GM23338 (cell line): ENCODE data around the gene PAX9. TPM values are rescaled to one million over a fixed set of nuclear protein-coding genes. Genes with fewer than 3 reads are reported as not detected.
A peak's percentile ranks its signal among the peaks of the same experiment; 100 is the strongest.

Experiments
- ATAC-seq: fragments of 200-7000 bp; cut with Tn5 transposase; 3 replicates; pipeline ENCODE4 v1.9.1; 2020
- DNase-seq: peaks from one replicate; pipeline ENCODE4 v3.0.0-alpha.2; 2015; ENCODE audit warnings: low spot score
- H2AFZ ChIP-seq: fragments of 200-600 bp; sonication (generic); 2 replicates; pipeline ENCODE4 v1.8.0; 2016; ENCODE audit warnings: antibody characterized with exemption, mild to moderate bottlenecking, moderate library complexity
- H3F3A ChIP-seq: fragments of 200-600 bp; sonication (generic); replicated peaks from 2 replicates; pipeline ENCODE4 v1.8.0; 2017; ENCODE audit warnings: antibody characterized with exemption, mixed run types, low read depth
- H3K27ac ChIP-seq: fragments of 200-600 bp; sonication (generic); 2 replicates; pipeline ENCODE4 v1.6.1; 2016; ENCODE audit warnings: low read depth
- H3K27me3 ChIP-seq: fragments of 200-600 bp; sonication (generic); 2 replicates; pipeline ENCODE4 v1.8.0; 2016; ENCODE audit warnings: mild to moderate bottlenecking, mixed run types, moderate library complexity; ENCODE audit not compliant: insufficient read depth
- H3K36me3 ChIP-seq: fragments of 200-600 bp; sonication (generic); 2 replicates; pipeline ENCODE4 v1.8.0; 2016; ENCODE audit warnings: mild to moderate bottlenecking; ENCODE audit not compliant: insufficient read depth
- H3K4me1 ChIP-seq: fragments of 200-600 bp; sonication (generic); 2 replicates; pipeline ENCODE4 v1.8.0; 2016; ENCODE audit warnings: mild to moderate bottlenecking, moderate library complexity; ENCODE audit not compliant: insufficient read depth
- H3K4me2 ChIP-seq: fragments of 200-600 bp; sonication (generic); 2 replicates; pipeline ENCODE4 v1.7.1; 2017; ENCODE audit warnings: mixed run types
- H3K4me3 ChIP-seq: fragments of 200-600 bp; sonication (generic); 2 replicates; pipeline ENCODE4 v1.6.1; 2016; ENCODE audit warnings: mixed run types
- H3K79me2 ChIP-seq: fragments of 200-600 bp; sonication (generic); replicated peaks from 2 replicates; pipeline ENCODE4 v1.8.0; 2017; ENCODE audit warnings: mild to moderate bottlenecking; ENCODE audit not compliant: insufficient read depth
- H3K9me2 ChIP-seq: fragments of 200-600 bp; sonication (generic); 2 replicates; pipeline ENCODE4 v1.8.0; 2017; ENCODE audit not compliant: insufficient read depth
- H4K20me1 ChIP-seq: fragments of 200-600 bp; sonication (generic); replicated peaks from 2 replicates; pipeline ENCODE4 v1.8.0; 2017; ENCODE audit warnings: mild to moderate bottlenecking; ENCODE audit not compliant: insufficient read depth
- H3K27ac Mint-ChIP-seq: 2 replicates; pipeline ENCODE4 v1.8.0; 2020; ENCODE audit warnings: inconsistent platforms, mild to moderate bottlenecking, moderate library complexity, mixed read lengths
- H3K27me3 Mint-ChIP-seq: 3 replicates; pipeline ENCODE4 v1.8.0; 2022; ENCODE audit warnings: low read depth, mild to moderate bottlenecking, moderate library complexity, mixed read lengths, inconsistent platforms; ENCODE audit not compliant: insufficient read depth, poor library complexity
- H3K36me3 Mint-ChIP-seq: 3 replicates; pipeline ENCODE4 v1.8.0; 2021; ENCODE audit warnings: low read depth, mild to moderate bottlenecking, inconsistent platforms, moderate library complexity, mixed read lengths
- H3K4me1 Mint-ChIP-seq: 3 replicates; pipeline ENCODE4 v1.8.0; 2020; ENCODE audit warnings: mild to moderate bottlenecking, inconsistent platforms, mixed read lengths
- H3K4me3 Mint-ChIP-seq: 3 replicates; pipeline ENCODE4 v1.8.0; 2021; ENCODE audit warnings: moderate library complexity, mild to moderate bottlenecking, inconsistent platforms, mixed read lengths
- H3K9me3 Mint-ChIP-seq: 3 replicates; pipeline ENCODE4 v1.8.0; 2020; ENCODE audit warnings: moderate library complexity, mild to moderate bottlenecking, inconsistent platforms, mixed read lengths
- ETS1 ChIP-seq: IDR thresholded peaks from 2 replicates; pipeline ENCODE4 v1.6.1; 2016; ENCODE audit warnings: antibody characterized with exemption
- EZH2 ChIP-seq: fragments of 200-600 bp; sonication (generic); IDR thresholded peaks from one replicate; pipeline ENCODE4 v1.8.0; 2017; ENCODE audit warnings: antibody characterized with exemption, mild to moderate bottlenecking, low read depth; ENCODE audit not compliant: unreplicated experiment
- JUNB ChIP-seq: IDR thresholded peaks from one replicate; pipeline ENCODE4 v1.6.1; 2016; ENCODE audit warnings: antibody characterized with exemption; ENCODE audit not compliant: unreplicated experiment
- NANOG ChIP-seq: IDR thresholded peaks from 2 replicates; pipeline ENCODE4 v1.6.1; 2016; ENCODE audit warnings: antibody characterized with exemption, borderline replicate concordance
- POLR2AphosphoS5 ChIP-seq: IDR thresholded peaks from 2 replicates; pipeline ENCODE4 v1.6.1; 2016; ENCODE audit warnings: antibody characterized with exemption, low read depth
- STAT1 ChIP-seq: IDR thresholded peaks from one replicate; pipeline ENCODE4 v1.6.1; 2016; ENCODE audit warnings: antibody characterized with exemption; ENCODE audit not compliant: unreplicated experiment
- ZNF114 ChIP-seq: fragments of 250-450 bp; sonication (Bioruptor Pico); IDR thresholded peaks from 2 replicates; pipeline ENCODE4 v1.5.0; 2020; ENCODE audit warnings: mild to moderate bottlenecking, moderate library complexity
- polyA plus RNA-seq: library from polyadenylated mRNA; unstranded; fragments of >200 nt; fragmentation: Nextera tagmentation; extraction: Ambion mirVana; gene quantifications from 2 replicates; pipeline ENCODE4 v1.2.1, GENCODE V29; 2016
- total RNA-seq: library from RNA; depleted of rRNA; stranded (reverse); fragments of >200 nt; shearing (Covaris generic); gene quantifications from 2 replicates; pipeline ENCODE4 v1.2.3, GENCODE V29; 2014
- TF ChIP-seq, protein P1 (sequence below), 2 experiments: fragments of 200-600 bp in 1 of 2; sonication (generic) in 1 of 2; conservative IDR thresholded peaks; 2 replicates each; pipeline versions ENCODE4 v1.5.1 to v1.6.1; 2016 to 2017; ENCODE audit warnings: antibody characterized with exemption in 2 of 2, low read depth in 2 of 2, mild to moderate bottlenecking in 2 of 2, moderate library complexity in 1 of 2
- TF ChIP-seq, protein P2 (sequence below): fragments of 250-450 bp; sonication (Bioruptor Pico); IDR thresholded peaks from 2 replicates; pipeline ENCODE4 v1.5.0; 2020; ENCODE audit warnings: mild to moderate bottlenecking, moderate library complexity

PAX9 gene
- total and polyA plus RNA-seq, 2 experiments from 2014 or later, result 0.74 TPM; not detected in 1

DNA sequence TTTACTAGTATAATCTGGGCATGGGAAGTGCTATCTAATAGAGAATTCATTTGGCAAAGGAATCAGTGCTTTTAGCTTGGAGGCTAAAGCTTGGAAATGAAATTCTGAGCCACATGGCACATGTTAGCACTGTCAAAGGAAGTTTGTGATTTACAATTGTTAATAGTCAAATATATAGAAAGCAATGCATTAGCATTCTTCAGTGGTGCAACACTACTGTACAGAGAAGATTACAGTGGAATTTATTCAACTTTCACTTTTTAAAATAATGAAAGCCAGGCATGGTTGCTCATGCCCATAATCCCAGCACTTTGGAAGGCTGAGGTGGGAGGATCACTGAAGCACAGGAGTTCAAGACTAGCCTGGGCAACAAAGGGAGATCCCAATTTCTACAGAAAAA, 45.9 kb downstream of the PAX9 start (continued):
- TF ChIP-seq JUNB, result no peak
- TF ChIP-seq POLR2AphosphoS5, result no peak
- TF ChIP-seq STAT1, result no peak
- TF ChIP-seq, protein P1, sequence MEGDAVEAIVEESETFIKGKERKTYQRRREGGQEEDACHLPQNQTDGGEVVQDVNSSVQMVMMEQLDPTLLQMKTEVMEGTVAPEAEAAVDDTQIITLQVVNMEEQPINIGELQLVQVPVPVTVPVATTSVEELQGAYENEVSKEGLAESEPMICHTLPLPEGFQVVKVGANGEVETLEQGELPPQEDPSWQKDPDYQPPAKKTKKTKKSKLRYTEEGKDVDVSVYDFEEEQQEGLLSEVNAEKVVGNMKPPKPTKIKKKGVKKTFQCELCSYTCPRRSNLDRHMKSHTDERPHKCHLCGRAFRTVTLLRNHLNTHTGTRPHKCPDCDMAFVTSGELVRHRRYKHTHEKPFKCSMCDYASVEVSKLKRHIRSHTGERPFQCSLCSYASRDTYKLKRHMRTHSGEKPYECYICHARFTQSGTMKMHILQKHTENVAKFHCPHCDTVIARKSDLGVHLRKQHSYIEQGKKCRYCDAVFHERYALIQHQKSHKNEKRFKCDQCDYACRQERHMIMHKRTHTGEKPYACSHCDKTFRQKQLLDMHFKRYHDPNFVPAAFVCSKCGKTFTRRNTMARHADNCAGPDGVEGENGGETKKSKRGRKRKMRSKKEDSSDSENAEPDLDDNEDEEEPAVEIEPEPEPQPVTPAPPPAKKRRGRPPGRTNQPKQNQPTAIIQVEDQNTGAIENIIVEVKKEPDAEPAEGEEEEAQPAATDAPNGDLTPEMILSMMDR (conservative IDR thresholded peaks at IDR 0.05; ENCODE audit: low read depth in 2 of 2), result no peak
- no peak for TF ChIP-seq ZNF114 (CRISPR knock-in tag)

DNA sequence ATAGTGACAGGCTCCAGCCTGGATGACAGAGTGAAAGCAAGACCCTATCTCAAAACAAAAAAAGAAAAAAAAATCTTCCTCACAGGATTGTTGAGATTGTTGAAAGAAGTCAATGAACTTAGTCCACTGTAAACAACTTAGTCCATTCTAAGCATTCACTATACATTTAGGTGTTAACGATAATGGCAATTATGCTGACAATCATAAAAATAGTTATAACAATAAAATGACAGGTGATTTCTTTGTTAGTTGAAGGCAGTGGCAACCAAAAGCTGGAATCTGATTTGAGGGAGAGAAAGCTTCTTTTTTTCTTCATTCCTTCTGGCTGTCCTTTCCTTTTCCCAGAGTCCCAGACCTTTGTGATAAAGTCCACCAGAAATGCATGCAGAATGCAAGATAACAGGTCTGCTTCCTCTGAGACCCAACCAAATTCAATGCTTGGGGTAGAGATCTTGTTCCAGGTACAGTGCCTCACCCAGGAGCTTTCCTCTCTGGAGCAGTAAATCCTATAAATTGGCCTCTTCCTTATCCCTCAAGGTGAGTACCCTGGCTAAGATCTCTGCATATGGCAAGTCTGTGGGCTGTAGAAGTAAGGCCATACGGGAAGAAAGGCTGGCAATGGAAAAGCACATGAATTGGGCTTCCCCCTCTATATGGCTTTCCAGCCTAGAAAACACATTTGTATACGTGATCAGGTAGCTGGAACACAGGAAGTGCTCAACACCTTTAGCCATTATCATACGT, 52.5 kb downstream of the PAX9 start:
- Histone ChIP-seq H3K27ac (no peak overlapping the region), H2AFZ (no peak overlapping the region), H3K36me3 (no peaks in the 10 kb centered on the region), H3K4me1 (peaks cover 9% of the 10 kb centered on the region), H3K4me2 (no peak overlapping the region), H3K79me2 (no peaks in the 10 kb centered on the region), H4K20me1 (no peaks in the 10 kb centered on the region), H3K4me3 (no peak overlapping the region), H3K27me3 (no peaks in the 10 kb centered on the region), H3F3A (no peaks in the 10 kb centered on the region), H3K9me2 (no peaks in the 10 kb centered on the region)
- TF ChIP-seq JUNB, result no peak
- ATAC-seq (no peak), DNase-seq (no peak)
- Mint-ChIP-seq H3K27me3 (peaks cover 10% of the 10 kb centered on the region), H3K9me3 (no peaks in the 10 kb centered on the region; the same call in 2 of the 3 replicates), H3K4me1 (peaks cover 15% of the 10 kb centered on the region), H3K36me3 (no peaks in the 10 kb centered on the region), H3K4me3 (no peak overlapping the region), H3K27ac (no peak overlapping the region)

DNA sequence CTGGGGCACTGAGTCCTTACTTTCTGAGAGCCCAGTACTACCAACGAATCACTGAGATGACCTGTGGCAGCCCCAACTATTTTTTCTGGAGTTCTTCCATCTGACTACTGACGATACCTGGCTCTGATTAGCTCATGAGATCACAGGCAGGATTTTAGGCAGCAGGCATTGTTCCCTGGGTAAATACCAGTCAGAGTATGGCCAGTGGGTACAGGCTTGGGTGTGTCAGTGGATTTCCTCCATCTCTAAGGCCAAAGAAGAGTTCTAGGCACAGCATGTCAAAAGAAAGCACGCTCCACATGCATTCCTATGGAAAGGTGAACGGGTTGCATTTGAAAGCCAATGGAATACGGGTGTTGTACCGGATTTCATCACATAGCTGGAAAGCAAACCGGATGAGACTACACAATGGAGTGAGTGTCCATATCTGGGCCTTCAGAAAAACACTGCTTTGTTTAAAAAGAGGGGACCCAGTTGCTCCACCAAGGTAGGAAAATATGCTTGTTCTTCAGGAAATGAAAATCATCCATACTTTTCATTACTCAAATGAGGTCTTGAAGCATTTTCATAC, 55.0 kb downstream of the PAX9 start:
- Histone ChIP-seq H3K27ac (no peak overlapping the region), H3K4me3 (no peak overlapping the region), H3K4me2 (no peak overlapping the region), H3K27me3 (no peaks in the 10 kb centered on the region), H3K4me1 (peaks cover 9% of the 10 kb centered on the region), H3F3A (no peaks in the 10 kb centered on the region), H4K20me1 (no peaks in the 10 kb centered on the region), H3K9me2 (no peaks in the 10 kb centered on the region; the same call in 1 of the 2 replicates), H2AFZ (no peak overlapping the region), H3K79me2 (no peaks in the 10 kb centered on the region), H3K36me3 (no peaks in the 10 kb centered on the region)
- Mint-ChIP-seq H3K4me1 (peaks cover 15% of the 10 kb centered on the region), H3K9me3 (no peaks in the 10 kb centered on the region), H3K27ac (no peak overlapping the region; the same call in 1 of the 2 replicates), H3K4me3 (no peak overlapping the region), H3K27me3 (peaks cover 9% of the 10 kb centered on the region), H3K36me3 (no peaks in the 10 kb centered on the region)
- no peak for TF ChIP-seq ETS1
- no peak for TF ChIP-seq NANOG
- TF ChIP-seq, protein P2, sequence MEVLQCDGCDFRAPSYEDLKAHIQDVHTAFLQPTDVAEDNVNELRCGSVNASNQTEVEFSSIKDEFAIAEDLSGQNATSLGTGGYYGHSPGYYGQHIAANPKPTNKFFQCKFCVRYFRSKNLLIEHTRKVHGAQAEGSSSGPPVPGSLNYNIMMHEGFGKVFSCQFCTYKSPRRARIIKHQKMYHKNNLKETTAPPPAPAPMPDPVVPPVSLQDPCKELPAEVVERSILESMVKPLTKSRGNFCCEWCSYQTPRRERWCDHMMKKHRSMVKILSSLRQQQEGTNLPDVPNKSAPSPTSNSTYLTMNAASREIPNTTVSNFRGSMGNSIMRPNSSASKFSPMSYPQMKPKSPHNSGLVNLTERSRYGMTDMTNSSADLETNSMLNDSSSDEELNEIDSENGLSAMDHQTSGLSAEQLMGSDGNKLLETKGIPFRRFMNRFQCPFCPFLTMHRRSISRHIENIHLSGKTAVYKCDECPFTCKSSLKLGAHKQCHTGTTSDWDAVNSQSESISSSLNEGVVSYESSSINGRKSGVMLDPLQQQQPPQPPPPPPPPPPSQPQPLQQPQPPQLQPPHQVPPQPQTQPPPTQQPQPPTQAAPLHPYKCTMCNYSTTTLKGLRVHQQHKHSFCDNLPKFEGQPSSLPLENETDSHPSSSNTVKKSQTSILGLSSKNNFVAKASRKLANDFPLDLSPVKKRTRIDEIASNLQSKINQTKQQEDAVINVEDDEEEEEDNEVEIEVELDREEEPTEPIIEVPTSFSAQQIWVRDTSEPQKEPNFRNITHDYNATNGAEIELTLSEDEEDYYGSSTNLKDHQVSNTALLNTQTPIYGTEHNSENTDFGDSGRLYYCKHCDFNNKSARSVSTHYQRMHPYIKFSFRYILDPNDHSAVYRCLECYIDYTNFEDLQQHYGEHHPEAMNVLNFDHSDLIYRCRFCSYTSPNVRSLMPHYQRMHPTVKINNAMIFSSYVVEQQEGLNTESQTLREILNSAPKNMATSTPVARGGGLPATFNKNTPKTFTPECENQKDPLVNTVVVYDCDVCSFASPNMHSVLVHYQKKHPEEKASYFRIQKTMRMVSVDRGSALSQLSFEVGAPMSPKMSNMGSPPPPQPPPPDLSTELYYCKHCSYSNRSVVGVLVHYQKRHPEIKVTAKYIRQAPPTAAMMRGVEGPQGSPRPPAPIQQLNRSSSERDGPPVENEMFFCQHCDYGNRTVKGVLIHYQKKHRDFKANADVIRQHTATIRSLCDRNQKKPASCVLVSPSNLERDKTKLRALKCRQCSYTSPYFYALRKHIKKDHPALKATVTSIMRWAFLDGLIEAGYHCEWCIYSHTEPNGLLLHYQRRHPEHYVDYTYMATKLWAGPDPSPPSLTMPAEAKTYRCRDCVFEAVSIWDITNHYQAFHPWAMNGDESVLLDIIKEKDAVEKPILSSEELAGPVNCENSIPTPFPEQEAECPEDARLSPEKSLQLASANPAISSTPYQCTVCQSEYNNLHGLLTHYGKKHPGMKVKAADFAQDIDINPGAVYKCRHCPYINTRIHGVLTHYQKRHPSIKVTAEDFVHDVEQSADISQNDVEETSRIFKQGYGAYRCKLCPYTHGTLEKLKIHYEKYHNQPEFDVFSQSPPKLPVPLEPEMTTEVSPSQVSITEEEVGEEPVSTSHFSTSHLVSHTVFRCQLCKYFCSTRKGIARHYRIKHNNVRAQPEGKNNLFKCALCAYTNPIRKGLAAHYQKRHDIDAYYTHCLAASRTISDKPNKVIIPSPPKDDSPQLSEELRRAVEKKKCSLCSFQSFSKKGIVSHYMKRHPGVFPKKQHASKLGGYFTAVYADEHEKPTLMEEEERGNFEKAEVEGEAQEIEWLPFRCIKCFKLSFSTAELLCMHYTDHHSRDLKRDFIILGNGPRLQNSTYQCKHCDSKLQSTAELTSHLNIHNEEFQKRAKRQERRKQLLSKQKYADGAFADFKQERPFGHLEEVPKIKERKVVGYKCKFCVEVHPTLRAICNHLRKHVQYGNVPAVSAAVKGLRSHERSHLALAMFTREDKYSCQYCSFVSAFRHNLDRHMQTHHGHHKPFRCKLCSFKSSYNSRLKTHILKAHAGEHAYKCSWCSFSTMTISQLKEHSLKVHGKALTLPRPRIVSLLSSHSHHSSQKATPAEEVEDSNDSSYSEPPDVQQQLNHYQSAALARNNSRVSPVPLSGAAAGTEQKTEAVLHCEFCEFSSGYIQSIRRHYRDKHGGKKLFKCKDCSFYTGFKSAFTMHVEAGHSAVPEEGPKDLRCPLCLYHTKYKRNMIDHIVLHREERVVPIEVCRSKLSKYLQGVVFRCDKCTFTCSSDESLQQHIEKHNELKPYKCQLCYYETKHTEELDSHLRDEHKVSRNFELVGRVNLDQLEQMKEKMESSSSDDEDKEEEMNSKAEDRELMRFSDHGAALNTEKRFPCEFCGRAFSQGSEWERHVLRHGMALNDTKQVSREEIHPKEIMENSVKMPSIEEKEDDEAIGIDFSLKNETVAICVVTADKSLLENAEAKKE (CRISPR knock-in tag), result no peak
- TF ChIP-seq EZH2, result no peak
- ATAC-seq, result peak; percentile 65
- no peak for DNase-seq
